SK-N-SH (cell line): Measurements from ENCODE around the gene HSPG2. TPM values are rescaled to one million over a fixed set of nuclear protein-coding genes. Genes with fewer than 3 reads are reported as not detected.

Source experiments
- CTCF ChIA-PET: fragments of 300-600, 350-600 bp; formaldehyde crosslinking; extraction: SDS; loops from one replicate; lab custom pipeline; 2021; lab: Yijun Ruan, JAX
- POLR2A ChIA-PET: fragments of 350-600 bp; sonication (Branson Sonifier 250); formaldehyde crosslinking; extraction: SDS; loops from one replicate; lab custom pipeline; 2020; ENCODE audit warnings: antibody characterized with exemption, inconsistent platforms; lab: Yijun Ruan, JAX
- DNase-seq: peaks from one replicate; pipeline ENCODE4 v3.0.0; 2012
- H2AFZ ChIP-seq: fragments of 200-600 bp; sonication (generic); 2 replicates; pipeline ENCODE4 v1.8.1; 2016; ENCODE audit warnings: antibody characterized with exemption, mild to moderate bottlenecking, low read depth
- H3F3A ChIP-seq: fragments of 200-600 bp; sonication (generic); replicated peaks from 2 replicates; pipeline ENCODE3; 2016; ENCODE audit warnings: antibody characterized with exemption, mild to moderate bottlenecking; ENCODE audit not compliant: insufficient read depth
- H3K27ac ChIP-seq, 2 experiments: fragments of 200-500 bp in 1 of 2; fragments of 200-600 bp in 1 of 2; sonication (Bioruptor generic) in 1 of 2; sonication (generic), shearing (Covaris generic) in 1 of 2; 2 replicates each; pipeline versions ENCODE4 v1.5.1 to v1.6.1; 2014 to 2016; ENCODE audit warnings: low read depth in 2 of 2, inconsistent platforms in 1 of 2, low read length in 1 of 2, mild to moderate bottlenecking in 1 of 2, mixed read lengths in 1 of 2
- H3K27me3 ChIP-seq: fragments of 200-600 bp; sonication (generic), shearing (Covaris generic); 2 replicates; pipeline ENCODE4 v1.6.1; 2016; ENCODE audit warnings: mixed run types; ENCODE audit not compliant: insufficient read depth
- H3K36me3 ChIP-seq, 2 experiments: fragments of 200-500 bp in 1 of 2; fragments of 200-600 bp in 1 of 2; sonication (Bioruptor generic) in 1 of 2; sonication (generic) in 1 of 2; replicated peaks in 1 of 2; 2 replicates each; pipeline versions ENCODE3 to v1.5.1; 2014 to 2016; ENCODE audit warnings: low read length in 1 of 2, mild to moderate bottlenecking in 1 of 2; ENCODE audit not compliant: insufficient read depth in 2 of 2, control insufficient read depth in 1 of 2
- H3K4me1 ChIP-seq, 2 experiments: fragments of 200-500 bp in 1 of 2; fragments of 200-600 bp in 1 of 2; sonication (Bioruptor generic) in 1 of 2; sonication (generic), shearing (Covaris generic) in 1 of 2; 2 replicates each; pipeline versions ENCODE4 v1.5.1 to v1.6.1; 2014 to 2016; ENCODE audit warnings: low read depth in 1 of 2, low read length in 1 of 2, mixed run types in 1 of 2; ENCODE audit not compliant: insufficient read depth in 2 of 2, control insufficient read depth in 1 of 2
- H3K4me2 ChIP-seq: fragments of 200-600 bp; sonication (generic), shearing (Covaris generic); 2 replicates; pipeline ENCODE4 v1.6.1; 2017; ENCODE audit warnings: mixed run types
- H3K4me3 ChIP-seq, 2 experiments: fragments of 200-500 bp in 1 of 2; fragments of 200-600 bp in 1 of 2; sonication (Bioruptor generic) in 1 of 2; sonication (generic), shearing (Covaris generic) in 1 of 2; 2 replicates each; pipeline versions ENCODE4 v1.5.1 to v1.8.1; 2014 to 2016; ENCODE audit warnings: low read depth in 2 of 2, inconsistent platforms in 1 of 2, low read length in 1 of 2, mild to moderate bottlenecking in 1 of 2, mixed read lengths in 1 of 2, moderate library complexity in 1 of 2
- H3K79me2 ChIP-seq: fragments of 200-600 bp; sonication (generic); 2 replicates; pipeline ENCODE4 v1.8.1; 2017; ENCODE audit warnings: mild to moderate bottlenecking; ENCODE audit not compliant: insufficient read depth
- H3K9ac ChIP-seq: fragments of 200-600 bp; sonication (generic); 2 replicates; pipeline ENCODE4 v1.6.1; 2017; ENCODE audit warnings: mixed run types
- H3K9me2 ChIP-seq: fragments of 200-600 bp; sonication (generic); 2 replicates; pipeline ENCODE4 v1.6.1; 2017; ENCODE audit warnings: mixed run types
- H3K9me3 ChIP-seq: fragments of 200-600 bp; sonication (generic); 2 replicates; pipeline ENCODE4 v1.6.1; 2017; ENCODE audit warnings: mixed run types, mild to moderate bottlenecking, moderate library complexity
- H4K20me1 ChIP-seq: fragments of 200-600 bp; sonication (generic); 2 replicates; pipeline ENCODE4 v1.6.1; 2017; ENCODE audit warnings: mild to moderate bottlenecking, mixed run types; ENCODE audit not compliant: insufficient read depth
- CHD2 ChIP-seq: fragments of 150-350 bp; IDR thresholded peaks from 2 replicates; pipeline ENCODE4 v1.6.1; 2018; ENCODE audit warnings: low read length; ENCODE audit not compliant: partially characterized antibody
- EZH2phosphoT487 ChIP-seq: fragments of 200-600 bp; sonication (generic); IDR thresholded peaks from 2 replicates; pipeline ENCODE4 v1.6.1; 2017; ENCODE audit warnings: low read depth, mixed run types, mild to moderate bottlenecking, antibody characterized with exemption, moderate library complexity, borderline replicate concordance
- FOSL2 ChIP-seq: IDR thresholded peaks from 2 replicates; pipeline ENCODE4 v1.4.0; 2012; ENCODE audit warnings: low read depth, mild to moderate bottlenecking, moderate library complexity, borderline replicate concordance
- FOXJ3 ChIP-seq: sonication (generic); formaldehyde crosslinking; IDR thresholded peaks from 2 replicates; pipeline ENCODE4 v1.5.1; 2020; ENCODE audit warnings: mild to moderate bottlenecking, missing genetic modification reagents
- FOXM1 ChIP-seq: IDR thresholded peaks from 2 replicates; pipeline ENCODE4 v1.4.0; 2012; ENCODE audit warnings: low read depth, mild to moderate bottlenecking
- GATA2 ChIP-seq: sonication (generic); formaldehyde crosslinking; IDR thresholded peaks from 2 replicates; pipeline ENCODE4 v1.5.0; 2020; ENCODE audit warnings: mild to moderate bottlenecking, missing genetic modification reagents
- IRF3 ChIP-seq: fragments of 150-350 bp; IDR thresholded peaks from 2 replicates; pipeline ENCODE4 v1.6.1; 2016; ENCODE audit warnings: mild to moderate bottlenecking, low read depth, low read length
- NRF1 ChIP-seq: IDR thresholded peaks from 2 replicates; pipeline ENCODE4 v1.6.1; 2012; ENCODE audit warnings: low read depth, mild to moderate bottlenecking, low read length
- RAD21 ChIP-seq: IDR thresholded peaks from 2 replicates; pipeline ENCODE4 v1.6.1; 2012; ENCODE audit warnings: mild to moderate bottlenecking, low read length
- RCOR1 ChIP-seq: fragments of 150-350 bp; IDR thresholded peaks from 2 replicates; pipeline ENCODE4 v1.6.1; 2017; ENCODE audit warnings: antibody characterized with exemption, low read length
- REST ChIP-seq: IDR thresholded peaks from 2 replicates; pipeline ENCODE4 v1.6.1; 2012; ENCODE audit warnings: mild to moderate bottlenecking, low read depth, low read length, moderate library complexity
- RFX5 ChIP-seq: IDR thresholded peaks from 2 replicates; pipeline ENCODE4 v1.6.1; 2012; ENCODE audit warnings: mild to moderate bottlenecking, improper control_type of control experiment, low read length
- SMC3 ChIP-seq: IDR thresholded peaks from 2 replicates; pipeline ENCODE4 v1.6.1; 2012; ENCODE audit warnings: low read depth, low read length, improper control_type of control experiment
- TAF1 ChIP-seq: IDR thresholded peaks from 2 replicates; pipeline ENCODE4 v1.6.1; 2012; ENCODE audit warnings: low read depth, mild to moderate bottlenecking, low read length, moderate library complexity, borderline replicate concordance
- YY1 ChIP-seq: IDR thresholded peaks from 2 replicates; pipeline ENCODE4 v1.4.0; 2012; ENCODE audit warnings: low read depth, mild to moderate bottlenecking
- WGBS: methylation state at CpG from one replicate; pipeline ENCODE4 v1.1.6; 2017; ENCODE audit warnings: low lambda C conversion rate; 5-methylcytosine and 5-hydroxymethylcytosine counted together
- polyA plus RNA-seq, 3 experiments: library from polyadenylated mRNA; depleted of rRNA; stranded (reverse); fragments of >200 nt; gene quantifications; 2 replicates each; pipeline ENCODE4 v1.2.3, GENCODE V29; 2012

HSPG2 gene
- polyA plus RNA-seq, 1 of the 3 experiments (the other 2 are of a cell fraction) = 28.9 TPM

DNA sequence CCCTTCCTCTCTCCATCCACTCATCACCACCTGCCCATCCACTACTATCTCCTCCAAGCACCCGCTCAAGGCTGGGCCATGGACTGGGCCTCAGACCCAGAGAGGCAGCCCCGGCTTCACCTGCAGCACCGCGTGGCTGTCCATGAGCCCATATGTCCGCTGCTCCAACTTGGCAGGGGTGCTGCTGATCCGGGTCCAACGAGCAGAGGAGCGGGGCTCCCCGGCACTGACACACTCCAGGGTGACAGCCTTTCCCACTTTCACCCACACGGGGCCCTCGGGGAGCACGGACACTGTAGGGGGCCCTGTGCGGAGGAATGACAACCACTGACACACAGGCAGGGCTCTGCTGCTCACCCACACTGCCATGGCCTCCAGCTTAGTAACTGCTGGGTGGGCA is 96.1 kb downstream of the HSPG2 start:
- Histone ChIP-seq H3K4me3 (no peak overlapping the region), H3K9me3 (no peaks in the 10 kb centered on the region), H3F3A (no peaks in the 10 kb centered on the region), H3K36me3 (peaks cover 19 to 28% of the 10 kb centered on the region in 2 experiments), H3K27me3 (no peaks in the 10 kb centered on the region), H3K9me2 (no peaks in the 10 kb centered on the region), H3K27ac (no peak overlapping the region), H4K20me1 (no peaks in the 10 kb centered on the region), H3K4me1 (no peaks in the 10 kb centered on the region), H2AFZ (no peak overlapping the region), H3K4me2 (no peak overlapping the region), H3K79me2 (no peaks in the 10 kb centered on the region), H3K9ac (no peak overlapping the region)
- no peak for TF ChIP-seq IRF3
- TF ChIP-seq RAD21 = no peak
- TF ChIP-seq REST = no peak
- no peak for TF ChIP-seq EZH2phosphoT487
- no peak for TF ChIP-seq TAF1
- TF ChIP-seq RFX5 = no peak
- TF ChIP-seq CHD2 = no peak
- TF ChIP-seq RCOR1 = no peak
- no peak for TF ChIP-seq FOXJ3 (CRISPR knock-in tag)
- no peak for TF ChIP-seq SMC3
- no peak for TF ChIP-seq FOSL2
- TF ChIP-seq FOXM1 = no peak
- TF ChIP-seq YY1 = no peak
- TF ChIP-seq NRF1 = no peak
- TF ChIP-seq GATA2 (CRISPR knock-in tag) = no peak
- ChIA-PET POLR2A (no interaction called here), CTCF (no interaction called here)
- no peak for DNase-seq
- WGBS = 97% methylated on average over 13 of the region's 13 CpGs
